HFF-Myc (cell line): ENCODE measurements around the gene CLEC4M.
"Not testable (repeated sequence)": the region's sequence is repeated elsewhere in the genome, so short reads cannot be mapped to it uniquely, and the experiment has no call there.

Experiments used
- DNase-seq: peaks from one replicate; pipeline ENCODE4 v3.0.0-alpha.2; 2011; ENCODE audit warnings: low read depth; ENCODE audit errors: extremely low read depth
- H3K4me3 ChIP-seq: replicated peaks from 2 replicates; pipeline ENCODE4 v1.5.1; 2011; ENCODE audit warnings: low read depth, mild to moderate bottlenecking, control low read depth, low read length
- TF ChIP-seq, protein P1 (sequence below): IDR thresholded peaks from 2 replicates; pipeline ENCODE4 v1.5.1; 2012; ENCODE audit warnings: mild to moderate bottlenecking, low read depth, low read length, control low read depth; ENCODE audit errors: missing control alignments

Gene CLEC4M

GRCh38 chr19:7744199-7744786 is 18.8 kb upstream of the CLEC4M start:
- TF ChIP-seq, protein P1, sequence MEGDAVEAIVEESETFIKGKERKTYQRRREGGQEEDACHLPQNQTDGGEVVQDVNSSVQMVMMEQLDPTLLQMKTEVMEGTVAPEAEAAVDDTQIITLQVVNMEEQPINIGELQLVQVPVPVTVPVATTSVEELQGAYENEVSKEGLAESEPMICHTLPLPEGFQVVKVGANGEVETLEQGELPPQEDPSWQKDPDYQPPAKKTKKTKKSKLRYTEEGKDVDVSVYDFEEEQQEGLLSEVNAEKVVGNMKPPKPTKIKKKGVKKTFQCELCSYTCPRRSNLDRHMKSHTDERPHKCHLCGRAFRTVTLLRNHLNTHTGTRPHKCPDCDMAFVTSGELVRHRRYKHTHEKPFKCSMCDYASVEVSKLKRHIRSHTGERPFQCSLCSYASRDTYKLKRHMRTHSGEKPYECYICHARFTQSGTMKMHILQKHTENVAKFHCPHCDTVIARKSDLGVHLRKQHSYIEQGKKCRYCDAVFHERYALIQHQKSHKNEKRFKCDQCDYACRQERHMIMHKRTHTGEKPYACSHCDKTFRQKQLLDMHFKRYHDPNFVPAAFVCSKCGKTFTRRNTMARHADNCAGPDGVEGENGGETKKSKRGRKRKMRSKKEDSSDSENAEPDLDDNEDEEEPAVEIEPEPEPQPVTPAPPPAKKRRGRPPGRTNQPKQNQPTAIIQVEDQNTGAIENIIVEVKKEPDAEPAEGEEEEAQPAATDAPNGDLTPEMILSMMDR, result no peak
- no peak for DNase-seq
- H3K4me3 ChIP-seq, result no peak overlapping the region

GRCh38 chr19:7744871-7745650 is 18.0 kb upstream of the CLEC4M start:
- DNase-seq, result no peak
- H3K4me3 ChIP-seq, result no peak overlapping the region
- TF ChIP-seq, protein P1, result no peak

DNA sequence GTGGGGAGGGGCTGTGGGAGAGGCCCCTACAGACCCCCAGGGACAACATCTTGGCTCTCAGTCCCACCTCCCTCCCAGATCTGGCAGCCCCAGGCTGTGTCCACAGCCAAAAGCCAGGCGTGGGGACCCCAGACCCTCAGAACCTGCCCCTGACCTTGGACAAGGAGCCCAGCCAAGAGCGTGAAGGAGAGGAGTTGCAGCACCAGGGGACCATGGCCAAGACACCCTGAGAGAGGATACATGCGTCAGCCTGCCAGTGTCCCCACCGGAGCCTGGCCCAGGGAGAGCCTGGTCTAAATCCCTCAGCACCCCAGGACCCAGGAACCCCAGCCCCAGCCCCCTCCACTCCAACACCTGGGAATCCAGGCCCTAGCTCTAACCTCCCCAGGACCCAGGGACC is 16.7 kb upstream of the CLEC4M start:
- DNase-seq, H3K4me3 ChIP-seq: not testable (repeated sequence)

DNA sequence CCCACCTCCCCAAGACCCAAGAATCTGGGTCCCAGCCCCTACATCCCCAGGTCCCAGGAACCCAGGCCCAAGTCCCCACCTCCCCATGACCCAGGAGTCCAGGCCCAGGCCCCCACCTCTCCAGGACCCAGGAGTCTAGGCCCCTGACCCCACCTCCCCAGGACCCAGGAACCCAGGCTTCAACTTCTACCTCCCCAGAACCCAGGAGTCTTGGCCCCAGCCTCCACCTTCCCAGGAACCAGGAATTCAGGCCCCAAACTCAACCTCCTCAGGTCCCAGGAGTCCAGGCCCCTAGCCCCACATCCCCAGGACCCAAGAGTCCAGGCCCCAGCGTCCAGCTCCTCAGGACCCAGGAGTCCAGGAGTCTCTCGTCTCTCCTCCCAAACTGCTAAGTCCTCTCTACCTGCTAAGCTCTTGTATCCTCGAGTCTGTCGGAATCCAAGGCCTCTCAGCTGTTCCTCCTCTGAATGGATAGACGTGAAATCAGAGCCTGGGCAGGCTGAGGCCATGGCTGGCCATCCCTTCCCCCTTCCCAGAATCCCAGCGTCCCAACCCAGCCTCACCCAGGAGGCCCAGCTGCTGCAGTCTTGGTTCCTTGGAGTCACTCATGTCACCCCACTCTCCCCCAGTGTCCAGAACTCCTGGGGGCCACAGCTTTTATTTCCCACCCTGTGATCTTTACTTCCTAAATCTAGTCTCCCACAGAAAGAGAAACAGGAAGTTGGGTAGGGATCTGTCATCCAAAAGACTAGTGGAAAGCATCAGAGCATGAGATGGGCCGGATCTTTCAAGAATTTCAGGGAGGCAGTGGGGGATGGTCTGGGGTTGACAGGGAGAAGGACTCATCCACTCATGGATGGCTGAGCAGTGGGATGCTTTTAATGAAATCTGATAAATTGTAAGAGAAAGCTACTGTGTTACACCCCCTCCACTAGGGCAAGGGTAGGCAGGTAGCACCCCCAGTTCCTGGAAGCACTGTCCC is 15.8 kb upstream of the CLEC4M start, which contains the start of gene CD209:
Gene CD209, minus strand, starts transcription at position 632 of the 982 bp plus-strand sequence. Its CDS starts 23 bp downstream, at position 609.
- TF ChIP-seq, protein P1, result no peak
- DNase-seq, result no peak

DNA sequence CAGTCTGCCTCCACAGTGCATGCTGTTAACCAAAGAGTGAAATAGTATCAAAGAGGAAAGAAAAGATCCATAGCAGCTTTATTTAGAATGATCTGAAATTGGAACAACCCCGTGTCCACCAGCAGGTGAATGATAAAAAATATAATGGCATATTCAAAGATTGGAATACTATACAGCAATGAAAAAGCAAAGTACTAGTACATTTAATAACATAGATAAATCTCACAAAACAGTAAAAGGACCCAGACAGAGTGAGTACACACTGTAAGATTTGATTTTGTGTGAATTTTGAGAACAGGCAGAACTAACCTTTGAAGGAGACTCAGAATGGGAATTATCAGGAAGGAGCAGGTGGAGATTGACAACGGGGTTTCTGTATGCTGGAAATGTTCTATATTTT is 14.9 kb upstream of the CLEC4M start:
- no peak for DNase-seq
- no peak overlapping the region for H3K4me3 ChIP-seq
- TF ChIP-seq, protein P1, result no peak

More for the DNA sequence above, 15.8 kb upstream of the CLEC4M start, which contains the start of gene CD209:
- H3K4me3 ChIP-seq, result no peak within 1 kb of the TSS

DNA sequence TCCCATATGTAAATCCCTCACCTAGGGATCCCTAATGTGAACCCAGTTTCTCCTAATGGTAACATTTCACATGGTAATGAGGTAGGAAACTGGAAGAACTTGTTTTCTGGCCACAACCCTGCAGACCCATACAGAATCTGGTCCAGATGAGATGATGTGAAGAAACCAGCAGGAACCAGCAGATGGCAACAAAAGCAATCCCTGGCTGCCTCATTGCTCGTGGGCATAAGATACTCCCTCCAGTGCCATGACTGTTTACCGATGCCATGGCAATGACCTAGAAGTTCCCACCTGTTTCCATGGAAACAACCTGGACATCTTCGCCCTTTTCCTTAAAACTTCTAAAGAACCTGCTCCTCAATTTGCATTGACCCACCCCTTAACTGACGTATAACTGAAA is 14.3 kb upstream of the CLEC4M start:
- TF ChIP-seq, protein P1, result peak; percentile 3
- no peak for DNase-seq
- no peak overlapping the region for H3K4me3 ChIP-seq
